ENCODE data around the gene SPTY2D1.
"Not testable (repeated sequence)": the region's sequence is repeated elsewhere in the genome, so short reads cannot be mapped to it uniquely, and the experiment has no call there.

Gene SPTY2D1

DNA sequence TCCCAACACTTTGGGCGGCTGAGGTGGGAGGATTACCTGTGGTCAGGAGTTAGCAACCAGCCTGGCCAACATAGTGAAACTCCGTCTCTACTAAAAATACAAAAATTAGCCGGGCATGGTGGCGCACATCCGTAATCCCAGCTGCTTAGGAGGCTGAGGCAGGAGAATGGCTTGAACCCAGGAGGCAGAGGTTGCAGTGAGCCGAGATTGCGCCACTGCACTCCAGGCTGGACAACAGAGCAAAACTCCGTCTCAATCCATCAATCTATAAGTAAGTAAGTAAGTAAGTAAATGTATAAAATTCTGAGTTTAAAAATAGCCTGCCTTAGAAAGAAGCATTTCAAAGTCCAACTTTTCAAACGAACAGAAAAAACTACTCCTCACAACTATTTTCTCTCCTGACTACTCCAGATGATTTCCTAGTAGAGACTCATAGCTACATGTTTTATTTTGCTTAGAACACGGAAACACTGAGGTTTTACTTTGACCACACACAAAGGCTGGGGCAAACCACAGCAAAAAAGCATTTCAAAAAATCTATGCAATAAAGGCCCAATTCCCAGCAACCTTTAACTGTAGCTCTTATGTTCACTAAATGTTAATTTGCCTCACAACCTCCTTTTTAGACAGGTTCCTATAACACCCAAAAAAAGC lies 16.3 kb downstream of the SPTY2D1 start:
- no peak for DNase-seq

DNA sequence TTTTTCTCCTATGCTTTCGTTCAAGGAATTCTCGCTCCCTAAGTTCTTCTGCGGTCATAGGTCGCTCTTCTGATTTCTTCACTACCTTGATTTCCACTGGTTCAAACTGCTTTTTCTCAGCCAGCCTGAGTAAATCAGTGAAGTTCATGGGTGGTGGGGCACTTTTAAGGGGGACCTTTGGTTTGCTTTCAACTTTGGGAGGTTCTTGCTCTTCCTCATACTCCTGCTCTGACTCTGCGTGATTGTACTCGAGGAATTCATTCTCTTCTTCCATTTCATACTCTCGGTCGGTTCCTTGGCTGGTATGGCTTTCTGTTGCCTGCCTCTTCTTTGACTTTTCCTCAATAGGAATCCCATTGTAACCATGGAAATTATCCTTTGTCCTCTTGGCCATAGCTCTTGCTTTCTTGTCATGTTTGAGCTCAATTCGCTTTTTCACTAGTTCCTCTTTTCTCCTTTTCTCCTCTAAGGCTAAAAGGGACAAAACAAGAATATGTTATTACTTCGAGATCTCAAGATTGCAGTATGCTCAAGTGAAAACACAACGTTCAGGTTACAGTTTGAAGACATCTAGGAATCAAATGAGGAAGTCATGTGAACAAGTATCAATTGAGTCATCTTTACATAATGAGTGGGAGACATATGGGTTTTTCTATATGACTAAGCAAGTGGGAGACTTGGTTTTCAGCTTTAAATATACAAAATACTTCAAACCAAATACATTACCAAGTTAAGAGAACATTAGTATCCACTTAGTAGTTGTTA lies 18.3 kb downstream of the SPTY2D1 start:
- DNase-seq: no peak

DNA sequence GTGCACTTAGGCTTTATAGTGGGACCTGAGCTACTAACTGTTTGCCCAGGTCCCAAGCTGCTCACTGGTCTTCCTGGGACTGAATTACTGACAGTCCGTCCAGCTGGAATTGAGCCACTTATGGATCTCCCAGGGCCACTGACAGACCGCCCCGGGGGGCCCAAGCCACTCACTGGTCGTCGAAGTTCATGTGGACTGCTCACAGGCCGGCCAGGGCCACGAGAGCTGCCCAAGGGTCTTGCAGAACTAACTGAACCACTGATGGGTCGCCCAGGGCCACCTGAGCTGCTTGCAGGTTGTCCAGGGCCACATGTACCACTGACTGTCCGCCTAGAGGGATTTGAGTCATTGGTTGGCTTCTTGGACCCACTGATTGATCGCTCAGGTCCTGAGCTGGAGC lies 19.5 kb downstream of the SPTY2D1 start:
- DNase-seq: no peak

DNA sequence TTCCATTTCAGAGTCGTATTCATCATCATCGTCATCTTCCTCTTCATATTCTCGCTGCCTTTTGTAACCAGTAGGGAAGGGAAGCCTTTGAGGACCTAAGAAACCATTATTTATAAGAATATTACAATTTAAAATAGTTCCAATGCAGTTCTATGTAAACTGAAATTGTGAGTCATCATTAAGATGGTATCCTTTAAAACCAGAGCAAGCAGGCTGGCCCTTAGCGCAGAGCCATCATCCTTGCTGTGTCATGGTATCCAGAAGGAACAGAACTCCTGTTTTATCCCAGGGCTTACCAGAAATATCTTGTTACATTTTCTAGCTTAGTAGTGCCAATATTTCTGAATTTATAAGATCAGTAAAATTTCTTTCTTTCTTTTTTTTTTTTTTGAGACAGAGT lies 21.7 kb downstream of the SPTY2D1 start:
- no peak for DNase-seq

DNA sequence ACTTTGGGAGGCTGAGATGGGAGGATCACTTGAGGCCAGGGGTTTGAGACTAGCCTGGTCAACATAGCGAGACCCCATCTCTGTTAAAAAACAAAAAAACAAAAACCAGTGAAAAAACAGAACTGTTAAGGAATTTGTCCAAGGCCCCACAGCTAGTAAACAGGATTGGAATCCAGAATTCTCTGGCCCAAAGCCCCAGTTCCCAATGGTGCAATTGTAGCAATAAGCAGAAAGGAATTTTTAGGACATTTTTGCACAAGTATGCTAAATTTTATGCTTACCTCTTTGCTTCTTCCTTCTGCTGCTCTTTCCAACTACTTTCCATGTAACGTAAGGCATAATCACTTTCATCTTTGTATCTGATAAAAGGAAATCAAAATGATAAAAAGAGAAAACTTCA lies 22.9 kb downstream of the SPTY2D1 start:
- DNase-seq: no peak

DNA sequence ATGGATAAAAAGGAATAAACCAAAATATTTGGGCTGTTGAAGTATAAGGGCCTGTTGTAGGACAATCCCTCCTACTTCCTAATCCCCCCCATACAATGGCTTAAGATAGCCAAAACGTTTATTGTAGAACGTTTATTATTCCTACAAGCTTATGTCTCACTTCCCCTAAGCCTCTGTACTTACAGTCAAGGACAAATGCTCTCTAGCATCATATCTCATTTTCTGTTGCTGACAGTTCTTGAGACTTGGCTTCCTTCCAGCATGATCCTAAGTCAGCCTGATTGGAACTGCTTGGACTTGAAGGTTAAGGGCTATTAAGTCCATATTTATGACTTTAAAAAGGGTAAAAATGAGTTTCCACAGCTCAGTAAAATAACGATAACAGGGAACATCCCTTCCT lies 25.8 kb downstream of the SPTY2D1 start:
- DNase-seq: no peak

DNA sequence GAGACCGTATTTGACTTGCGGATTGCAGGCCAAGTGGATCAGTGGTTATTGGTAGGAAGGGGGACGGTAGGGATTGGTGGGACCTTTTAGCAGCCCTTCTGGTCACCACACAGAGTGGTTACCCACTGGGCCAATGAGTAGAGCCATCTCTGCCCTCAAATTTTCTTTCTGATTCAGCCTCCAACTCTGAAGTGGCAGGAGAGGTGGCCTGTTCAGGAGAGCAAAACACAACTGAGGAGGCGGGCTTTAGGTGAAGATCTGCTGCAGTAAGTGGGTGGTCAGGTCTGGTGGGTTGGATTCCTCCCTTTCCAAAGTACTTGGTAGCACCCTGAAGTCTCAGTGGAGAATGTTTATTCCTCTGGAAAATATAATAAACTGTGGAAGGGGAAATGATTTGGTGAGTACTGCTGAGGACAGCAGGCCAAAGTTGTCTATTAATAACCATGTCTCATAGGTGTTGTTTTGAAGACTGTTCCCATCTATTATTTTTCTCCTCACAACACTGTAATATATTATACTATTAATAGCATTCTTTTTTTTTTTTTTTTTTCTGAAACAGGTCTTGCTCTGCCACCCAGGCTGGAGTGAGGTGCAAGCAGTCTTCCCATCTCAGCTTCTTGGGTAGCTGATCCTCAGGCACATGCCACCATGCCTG lies 33.1 kb downstream of the SPTY2D1 start:
- DNase-seq: no peak

DNA sequence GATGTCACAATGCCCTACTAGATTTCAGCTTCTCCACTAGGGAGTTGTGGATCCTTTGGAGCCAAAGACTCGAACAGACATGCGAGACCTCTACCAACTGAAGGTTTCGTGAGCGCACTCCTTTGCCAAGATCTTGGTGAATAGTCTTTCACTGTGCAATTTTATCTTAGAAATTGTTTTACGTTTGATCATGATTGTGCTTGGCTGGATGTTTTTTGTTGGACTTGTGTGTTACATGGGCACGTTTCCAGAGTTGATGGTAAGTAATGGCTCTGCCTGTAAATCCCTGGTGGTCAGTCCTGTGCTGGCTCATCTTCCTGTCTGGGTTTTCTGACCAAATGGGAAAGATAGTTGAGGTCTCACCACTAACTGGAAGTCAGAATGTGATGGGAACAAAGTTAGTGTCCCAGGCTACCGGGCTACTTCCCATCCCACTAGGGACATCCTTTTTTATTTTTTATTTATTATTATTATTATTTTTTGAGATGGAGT lies 34.4 kb downstream of the SPTY2D1 start, which contains the start of gene MISFA:
Gene MISFA (plus strand): TSS at position 51 of the 492 bp plus-strand sequence. CDS start 140 bp downstream, at position 191.
- no peak for DNase-seq

DNA sequence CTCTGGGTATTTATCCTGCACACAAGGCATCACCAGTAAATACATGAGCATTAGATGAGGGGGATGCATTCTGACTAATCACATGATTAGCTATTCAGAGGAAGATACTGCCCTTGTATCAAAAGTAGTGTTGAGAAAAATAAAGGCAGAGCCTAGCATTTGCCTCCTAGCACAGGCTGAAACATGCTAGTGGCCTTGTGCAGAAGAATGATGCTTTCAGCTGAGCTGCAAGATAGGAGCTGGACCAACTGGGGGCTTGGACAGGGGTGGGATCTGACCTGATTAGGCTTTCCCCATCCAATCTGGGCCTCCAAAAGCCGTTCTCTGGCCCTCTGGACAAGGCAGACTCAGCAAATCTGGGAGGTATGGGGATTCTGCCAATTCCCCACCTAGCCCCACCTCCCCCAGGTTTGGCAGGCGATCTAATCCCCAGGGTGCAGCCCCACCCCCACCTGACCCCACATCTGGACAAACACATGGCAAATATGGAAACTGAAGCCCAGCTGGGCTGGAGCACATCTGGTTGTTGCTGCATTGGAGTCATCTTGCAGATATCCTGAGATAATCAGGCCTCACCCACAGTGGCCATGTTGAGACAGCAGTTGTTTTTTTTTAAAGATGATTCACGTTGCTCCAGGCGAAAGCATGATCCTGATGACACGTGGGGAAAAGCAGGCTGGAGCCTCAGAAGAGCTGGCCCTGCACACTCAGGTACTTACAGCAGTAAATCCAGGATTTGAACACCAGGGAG lies 39.0 kb downstream of the SPTY2D1 start:
- no peak for DNase-seq

DNA sequence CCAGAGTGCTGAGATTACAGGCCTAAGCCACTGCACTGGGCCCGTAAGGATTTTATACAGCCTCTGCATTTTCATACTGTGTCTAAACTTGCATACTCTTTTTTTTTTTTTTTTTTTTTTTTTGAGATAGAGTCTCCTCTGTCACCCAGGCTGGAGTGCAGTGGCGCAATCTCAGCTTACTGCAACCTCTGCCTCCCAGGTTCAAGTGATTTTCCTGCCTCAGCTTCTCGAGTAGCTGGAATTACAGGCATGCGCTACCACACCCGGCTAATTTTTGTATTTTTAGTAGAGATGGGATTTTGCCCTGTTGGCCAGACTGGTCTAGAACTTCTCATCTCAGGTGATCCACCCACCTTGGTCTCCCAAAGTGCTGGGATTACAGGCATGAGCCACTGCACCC lies 40.1 kb downstream of the SPTY2D1 start:
- DNase-seq: not testable (repeated sequence)

DNA sequence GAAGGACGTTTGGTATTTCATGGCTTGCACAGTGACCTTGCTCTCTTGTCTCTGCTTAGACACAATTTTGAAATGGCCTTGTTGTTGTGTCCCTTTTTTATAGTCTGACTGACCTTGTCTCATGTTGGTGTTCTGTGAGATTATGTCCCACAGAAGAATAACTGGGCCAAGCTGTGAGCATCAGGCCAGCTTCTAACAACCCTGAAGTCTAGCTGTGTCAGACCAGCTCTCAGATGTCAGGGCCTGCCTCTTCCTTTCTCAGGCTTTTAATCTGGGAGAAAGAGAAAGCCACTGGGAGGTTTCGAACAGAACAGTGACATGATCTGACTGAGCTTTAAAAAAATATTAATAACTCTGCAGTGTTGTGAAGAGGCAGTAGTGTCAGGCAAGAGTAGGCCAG lies 43.6 kb downstream of the SPTY2D1 start:
- DNase-seq: no peak

DNA sequence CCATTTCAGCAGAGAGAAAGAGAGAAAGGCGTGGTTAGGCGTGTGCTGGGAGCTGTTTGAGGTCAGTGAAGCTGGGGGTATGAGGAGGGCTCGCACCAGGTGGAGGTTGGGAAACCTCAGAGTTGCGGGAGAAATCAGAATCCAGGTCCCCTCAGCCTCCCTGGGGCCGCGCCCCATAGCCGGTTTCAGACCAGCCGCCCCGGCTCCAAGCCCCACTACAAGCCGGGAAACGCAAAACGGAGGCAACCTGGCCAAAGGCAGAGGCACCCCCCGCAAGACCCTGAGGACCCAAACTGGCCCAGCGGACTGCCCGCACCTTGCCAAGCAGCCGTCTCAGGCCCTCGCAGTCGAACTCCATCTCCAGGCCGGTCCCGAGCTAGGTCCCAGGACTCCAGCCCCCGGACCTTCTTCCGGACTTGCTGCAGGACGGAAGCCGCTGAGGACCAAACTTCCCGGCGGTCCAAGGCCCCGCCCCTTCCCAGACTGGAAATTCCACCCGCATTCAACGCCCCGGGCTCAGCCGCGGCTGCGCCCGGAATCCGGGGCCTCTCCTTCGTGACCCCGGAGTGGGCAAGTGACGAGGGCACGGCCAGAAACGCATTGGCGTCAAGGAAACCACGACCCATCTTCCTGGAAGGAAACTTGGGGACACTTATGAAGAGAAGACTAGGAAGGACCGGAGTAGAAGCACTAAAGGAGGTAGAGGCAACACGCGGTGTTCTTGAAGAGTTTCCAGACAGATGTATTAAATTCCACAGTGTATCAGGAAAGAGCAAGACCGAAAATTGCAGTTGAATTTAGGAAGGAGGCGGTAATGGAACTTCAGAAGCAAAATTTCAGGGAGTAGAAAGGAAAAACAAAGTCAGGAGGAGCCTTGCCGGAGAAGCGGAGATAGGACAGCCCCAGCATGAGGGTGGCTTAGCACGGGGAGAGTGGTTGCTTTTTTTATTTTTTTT lies 45.6 kb downstream of the SPTY2D1 start, which contains the start of gene UEVLD:
Gene UEVLD (minus strand): TSS at position 438 of the 956 bp plus-strand sequence. CDS start 80 bp downstream, at position 358.
- DNase-seq: peak; percentile 71

DNA sequence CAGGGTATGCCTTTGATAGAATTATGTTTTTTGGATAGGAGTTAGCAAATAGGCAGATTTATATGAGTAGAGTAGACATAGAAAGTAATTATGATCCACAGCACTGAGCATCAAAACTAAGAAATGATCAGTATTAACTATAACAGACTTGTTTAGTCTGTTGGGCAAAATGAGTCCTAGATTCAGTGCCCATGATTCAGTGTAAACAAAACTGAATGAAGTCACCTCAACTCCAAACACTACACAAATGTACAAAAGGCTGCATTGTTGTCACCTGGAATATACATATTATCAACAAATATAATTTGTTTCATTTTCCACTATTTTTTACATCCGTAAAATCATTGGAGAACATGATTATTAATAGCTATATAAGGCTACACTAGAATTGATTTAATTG lies 52.3 kb downstream of the SPTY2D1 start:
- DNase-seq: no peak

DNA sequence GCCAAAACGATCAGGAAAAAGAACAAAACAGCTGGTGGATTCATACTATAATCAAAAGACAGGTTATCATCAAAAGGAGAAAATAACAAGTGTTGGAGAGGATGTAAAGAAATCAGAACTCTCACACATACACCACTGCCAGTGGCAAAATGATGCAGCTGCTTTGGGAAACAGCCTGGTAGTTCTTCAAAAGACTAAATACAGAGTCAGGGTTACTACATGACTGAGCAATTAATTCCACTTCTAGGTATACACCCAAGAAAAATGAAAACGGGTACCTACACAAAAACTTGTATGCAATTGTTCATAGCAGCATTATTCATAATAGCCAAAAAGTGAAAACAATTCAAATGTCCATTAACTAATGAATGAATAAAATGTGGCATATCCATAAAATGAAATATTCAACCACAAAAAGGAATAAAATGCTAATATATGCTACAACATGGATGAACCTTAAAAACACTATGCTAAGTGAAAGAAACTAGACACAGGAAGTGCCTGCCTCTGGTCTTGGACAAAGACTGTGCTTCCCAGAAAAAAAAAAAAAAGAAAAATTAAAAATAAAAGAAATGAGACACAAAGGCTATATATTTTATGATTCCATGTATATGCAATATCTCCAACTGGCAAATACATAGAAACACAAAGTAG lies 53.9 kb downstream of the SPTY2D1 start:
- DNase-seq: no peak

DNA sequence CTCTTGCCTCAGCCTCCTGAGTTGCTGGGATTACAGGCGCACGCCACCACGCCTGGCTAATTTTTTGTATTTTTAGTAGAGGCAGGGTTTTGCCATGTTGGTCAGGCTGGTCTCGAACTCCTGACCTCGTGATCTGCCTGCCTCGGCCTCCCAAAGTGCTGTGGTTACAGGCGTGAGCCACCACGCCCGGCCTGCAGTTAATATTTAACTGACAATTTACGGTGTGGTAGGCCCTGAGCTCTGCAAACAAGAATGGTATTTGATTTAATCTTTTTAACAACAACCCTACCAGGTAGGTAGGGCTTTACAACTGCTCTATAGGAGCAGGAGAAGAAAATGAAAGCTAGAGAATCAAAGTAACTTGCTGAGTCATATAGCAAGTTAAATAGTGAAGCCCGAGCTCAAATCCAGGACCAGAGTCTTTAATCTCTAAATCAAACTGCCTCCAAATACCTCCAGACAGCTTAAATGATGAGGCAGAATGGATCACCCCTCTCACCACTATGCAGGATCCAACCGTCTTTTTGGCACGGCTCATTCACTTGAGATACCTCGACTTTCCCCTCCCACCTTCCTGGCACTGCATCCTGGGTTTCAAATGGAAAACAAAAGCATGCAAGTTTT lies 55.1 kb downstream of the SPTY2D1 start:
- DNase-seq: no peak

DNA sequence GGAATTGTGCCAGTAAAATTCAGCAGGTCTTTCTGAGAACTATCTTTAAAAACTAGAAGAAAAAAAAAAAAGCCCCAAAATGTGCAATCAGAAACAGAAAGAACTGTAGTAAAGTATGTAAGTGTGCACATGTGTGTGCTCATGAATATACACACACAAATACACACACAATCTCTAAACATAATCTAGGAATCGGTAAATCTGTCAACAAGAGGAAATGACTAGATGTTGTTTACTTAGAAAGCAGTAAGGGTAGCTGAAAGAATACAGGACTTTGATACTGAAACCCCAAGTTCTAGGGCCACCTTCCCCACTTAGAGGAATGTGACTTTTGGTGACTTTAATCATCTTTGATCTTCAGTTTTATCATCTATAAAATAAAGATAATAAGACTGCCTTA lies 58.8 kb downstream of the SPTY2D1 start:
- no peak for DNase-seq

DNA sequence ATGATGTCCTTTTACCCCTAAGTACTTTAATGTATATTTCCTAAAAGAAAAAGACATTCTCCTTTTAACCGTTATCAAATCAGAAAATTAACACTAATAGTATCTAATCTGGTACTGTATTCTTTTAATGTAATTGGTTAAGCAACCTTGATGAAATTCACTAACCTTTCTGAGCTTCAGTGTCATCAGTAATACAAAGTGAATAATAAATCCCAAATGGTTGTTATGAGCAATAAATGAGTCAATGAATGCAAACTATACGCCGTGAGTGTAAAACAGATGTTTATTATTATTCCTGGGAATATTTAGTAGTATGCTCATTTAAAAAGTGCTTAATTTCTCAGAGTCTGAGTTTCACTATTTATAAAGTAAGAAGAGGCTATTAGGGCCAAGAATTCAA lies 67.1 kb downstream of the SPTY2D1 start:
- no peak for DNase-seq

DNA sequence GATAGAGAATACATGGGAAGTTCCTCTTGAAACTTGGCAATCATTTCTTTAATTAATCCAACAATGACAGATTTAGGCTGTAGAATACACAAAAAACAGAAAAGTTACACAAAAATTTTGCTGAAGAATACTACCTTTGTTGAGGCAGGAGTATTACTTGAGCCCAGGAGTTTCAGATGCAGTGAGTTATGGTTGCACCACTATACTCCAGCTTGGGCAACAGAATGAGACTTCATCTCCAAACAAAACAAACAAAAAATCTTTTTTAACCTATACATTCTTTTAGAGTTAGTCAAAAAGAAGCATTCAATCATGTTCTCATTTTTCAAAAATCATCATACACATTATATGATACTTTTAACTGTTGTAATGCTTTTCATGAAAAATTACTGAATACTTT lies 67.7 kb downstream of the SPTY2D1 start:
- DNase-seq: no peak

DNA sequence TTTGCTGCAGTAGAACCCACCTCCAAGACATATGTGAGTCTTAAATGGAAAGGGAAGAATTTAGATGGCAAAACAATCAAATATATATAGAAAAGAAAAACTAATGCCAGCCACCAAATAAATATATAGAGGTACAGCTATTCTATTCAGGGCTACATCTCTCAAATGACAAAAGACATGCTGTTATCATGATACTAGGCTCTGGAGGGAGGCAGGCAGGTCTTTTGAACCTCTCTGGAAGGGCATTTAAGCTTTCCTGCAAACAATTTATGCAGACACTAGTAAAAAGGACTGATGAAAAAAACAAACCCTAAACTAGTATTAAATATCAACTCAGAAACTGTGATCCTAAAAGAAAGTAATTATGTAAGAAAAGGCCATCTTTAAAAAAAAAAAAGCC lies 70.0 kb downstream of the SPTY2D1 start:
- no peak for DNase-seq

DNA sequence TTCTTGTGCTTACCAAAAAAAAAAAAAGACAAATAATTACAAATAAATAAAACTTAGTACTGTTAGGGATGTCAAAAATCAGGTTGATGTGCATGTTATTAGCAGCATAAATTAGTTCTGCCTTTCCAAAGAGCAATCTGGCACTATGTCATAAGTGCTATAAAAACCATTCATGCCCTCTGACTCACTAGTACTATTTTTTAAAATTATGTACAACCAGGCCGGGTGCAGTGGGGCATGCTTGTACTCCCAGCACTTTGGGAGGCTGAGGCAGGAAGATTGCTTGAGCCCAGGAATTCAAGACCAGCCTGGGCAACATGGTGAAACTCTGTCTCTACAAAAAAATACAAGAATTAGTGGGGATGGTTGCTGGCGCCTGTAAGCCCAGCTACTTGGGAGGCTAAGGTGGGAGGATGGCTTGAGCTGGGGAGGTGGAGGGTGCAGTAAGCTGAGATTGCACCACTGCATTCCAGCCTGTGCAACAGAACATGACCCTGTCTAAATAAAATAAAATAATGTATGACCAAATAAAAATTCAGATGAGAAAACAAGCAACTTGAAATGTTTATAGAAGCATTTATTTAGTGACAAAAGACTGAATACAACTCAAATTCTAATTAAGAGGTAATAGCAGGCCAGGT lies 70.9 kb downstream of the SPTY2D1 start:
- DNase-seq: no peak

Data from CD4-positive, alpha-beta T cell treated with Interferon gamma for 1 hour (primary cell).